ENCODE results near the gene GNAI1.

The GNAI1 gene

DNA sequence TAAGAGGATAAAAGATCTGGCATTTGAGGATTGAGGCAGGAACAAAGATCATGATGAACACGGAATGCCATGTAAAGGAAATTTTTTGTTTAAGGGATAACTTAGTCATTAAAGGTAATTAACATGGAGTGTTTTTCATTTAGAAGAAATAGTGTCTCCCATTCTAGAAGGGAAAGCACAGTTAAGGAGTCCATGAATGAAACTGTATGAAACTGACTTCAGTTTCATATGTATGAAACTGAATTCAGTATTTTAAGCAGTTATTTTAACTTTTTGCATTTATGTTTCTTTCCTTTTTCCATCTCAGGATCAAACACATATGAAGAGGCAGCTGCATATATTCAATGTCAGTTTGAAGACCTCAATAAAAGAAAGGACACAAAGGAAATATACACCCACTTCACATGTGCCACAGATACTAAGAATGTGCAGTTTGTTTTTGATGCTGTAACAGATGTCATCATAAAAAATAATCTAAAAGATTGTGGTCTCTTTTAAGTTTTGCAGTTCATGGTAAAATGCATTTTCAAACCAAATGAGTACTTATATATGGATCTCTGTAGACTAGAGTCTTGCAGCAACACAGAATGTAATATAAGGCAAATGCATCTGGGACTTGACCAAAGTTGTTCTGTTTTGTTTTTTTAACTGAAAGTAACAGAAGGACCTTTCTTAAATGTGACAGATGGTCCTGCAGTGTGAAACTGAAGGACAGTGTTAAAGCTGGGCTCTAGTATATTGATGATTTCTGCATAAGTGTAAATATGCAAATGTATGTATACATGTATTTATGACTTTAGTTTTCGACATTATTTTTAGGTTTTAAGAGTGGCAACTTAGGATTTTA lies 82.6 kb downstream of the GNAI1 start:
- no peak for DNase-seq

GRCh38 chr7:80218723-80219122 lies 84.1 kb downstream of the GNAI1 start:
- DNase-seq = no peak

GRCh38 chr7:80220022-80220634 lies 85.5 kb downstream of the GNAI1 start:
- no peak for DNase-seq

- DNase-seq = no peak
Observed at GRCh38 chr7:80224415-80224814, 89.8 kb downstream of the GNAI1 start.

DNA sequence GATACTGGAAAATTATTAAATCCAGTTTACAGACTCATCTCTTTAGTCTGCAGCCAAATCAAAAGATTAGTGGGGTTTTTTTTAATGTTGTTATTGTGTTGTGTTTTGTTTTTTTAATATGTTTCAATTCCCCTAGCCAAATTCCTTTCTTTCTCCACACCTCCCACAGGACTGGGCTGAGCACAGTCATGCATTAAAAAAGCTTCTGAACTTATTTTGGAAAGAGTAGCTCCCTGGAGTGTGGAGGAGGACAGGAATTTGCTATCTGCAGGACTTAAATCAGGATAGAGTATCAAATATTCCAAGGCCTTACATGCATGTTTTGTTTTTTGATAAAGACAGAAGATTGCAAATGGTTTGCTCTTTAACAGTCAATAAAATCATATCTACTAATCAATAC lies 90.7 kb downstream of the GNAI1 start:
- DNase-seq = no peak

- no peak for DNase-seq
Observed at GRCh38 chr7:80226629-80227028, 92.0 kb downstream of the GNAI1 start.

- no peak for DNase-seq
Observed at GRCh38 chr7:80230327-80230726, 95.7 kb downstream of the GNAI1 start.

DNA sequence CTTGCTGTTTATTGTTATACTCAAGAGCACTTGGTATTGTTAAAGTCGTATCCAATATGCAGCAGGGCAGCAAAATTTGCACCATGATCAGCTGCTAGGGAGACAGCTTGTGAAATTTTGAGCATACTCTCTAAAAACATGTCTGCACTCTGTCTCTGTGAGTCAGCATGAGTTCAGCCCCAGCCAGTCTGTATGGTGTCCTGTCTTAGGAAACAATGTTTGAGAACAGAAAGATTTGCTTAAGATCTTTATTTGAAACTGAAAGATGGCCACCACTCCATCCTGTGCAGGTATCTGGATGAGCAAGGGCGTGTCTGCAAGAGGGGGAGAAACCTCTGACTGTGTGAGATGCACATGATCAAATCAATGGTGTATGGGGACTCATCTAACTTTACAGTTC lies 97.1 kb downstream of the GNAI1 start:
- no peak for DNase-seq

GRCh38 chr7:80232979-80233724 lies 98.5 kb downstream of the GNAI1 start:
- no peak for DNase-seq

DNA sequence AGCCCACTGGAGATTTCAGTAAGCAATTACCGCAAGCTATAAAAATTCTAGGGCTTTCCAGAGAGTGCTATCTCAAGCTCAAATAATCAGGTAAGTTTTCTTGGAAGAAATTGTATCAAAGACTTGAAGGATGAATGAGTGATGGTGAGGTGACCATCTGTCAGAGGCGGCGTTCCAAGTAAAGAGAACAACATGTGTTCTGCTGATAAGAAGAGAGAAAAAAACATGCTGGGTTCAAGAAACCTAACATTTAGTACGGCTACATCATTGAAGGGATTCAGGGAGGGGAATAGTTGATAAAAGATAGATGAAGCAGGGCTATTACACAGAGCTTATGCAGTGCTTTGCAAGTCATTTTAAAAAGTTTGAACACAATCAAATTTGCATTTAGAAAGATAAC lies 100.7 kb downstream of the GNAI1 start:
- no peak for DNase-seq

GRCh38 chr7:80236681-80237080 lies 102.0 kb downstream of the GNAI1 start:
- peak in 1 of 3 donors; percentile 7 for DNase-seq

- no peak for DNase-seq
Observed at GRCh38 chr7:80240265-80241025, 105.8 kb downstream of the GNAI1 start.

GRCh38 chr7:80241671-80242070 lies 107.0 kb downstream of the GNAI1 start:
- DNase-seq = no peak

GRCh38 chr7:80243425-80243824 lies 108.8 kb downstream of the GNAI1 start:
- DNase-seq = no peak

DNA sequence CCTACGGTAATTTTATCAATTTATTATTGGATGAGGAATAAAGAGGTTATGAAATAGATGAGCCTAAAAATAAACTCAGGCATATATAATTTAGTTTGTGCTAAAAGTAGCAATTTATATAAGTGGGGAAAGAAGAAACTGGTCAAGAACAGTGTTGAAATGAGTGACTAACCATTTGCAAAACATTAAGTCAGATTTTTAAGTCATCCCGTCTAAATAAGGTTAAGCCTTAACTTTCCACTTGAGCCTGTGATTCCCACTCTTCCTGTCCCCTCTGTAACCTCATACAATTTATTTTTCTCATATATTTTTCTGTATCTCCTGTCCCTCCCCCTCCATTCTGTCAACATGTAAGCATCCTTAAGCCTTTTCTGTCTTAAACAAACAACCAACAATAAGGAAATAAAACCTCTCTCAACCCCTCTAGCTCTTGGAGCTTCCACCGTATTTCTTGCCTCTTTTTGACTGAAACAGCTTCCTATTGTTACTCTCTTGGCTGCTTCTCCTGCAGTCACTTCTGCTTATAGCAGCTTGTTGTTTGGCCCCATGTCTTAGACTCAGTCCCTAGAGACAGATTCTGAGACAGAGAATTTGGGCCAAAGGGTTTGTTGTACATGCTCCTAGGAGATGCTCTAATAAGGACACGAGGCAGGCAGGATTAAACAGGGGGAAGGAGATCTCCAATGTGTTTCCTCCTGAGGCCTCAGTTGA lies 109.7 kb downstream of the GNAI1 start:
- DNase-seq = peak in 1 of 3 donors; percentile 26

- DNase-seq = no peak
Observed at GRCh38 chr7:80247144-80247543, 112.5 kb downstream of the GNAI1 start.

DNA sequence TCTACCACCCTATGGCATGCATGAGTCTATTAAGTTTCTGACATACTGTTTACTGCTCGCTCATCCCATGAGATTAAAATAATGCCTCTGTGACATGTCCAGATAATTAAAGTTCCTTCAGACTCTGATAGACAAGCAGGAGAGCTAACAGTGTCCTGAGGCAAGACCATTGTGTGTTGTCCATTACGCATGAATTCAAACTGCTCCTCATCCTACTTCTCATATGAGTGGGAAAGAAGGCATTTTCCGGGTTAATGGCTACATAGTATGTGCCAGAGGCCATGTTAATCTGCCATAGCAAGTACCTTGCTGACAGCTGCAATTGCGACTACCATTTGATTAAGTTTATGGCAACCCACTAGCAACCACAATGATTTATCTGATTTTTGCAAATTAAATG lies 113.3 kb downstream of the GNAI1 start:
- no peak for DNase-seq

- no peak for DNase-seq
Observed at GRCh38 chr7:80249184-80249583, 114.6 kb downstream of the GNAI1 start.

- DNase-seq = no peak
Observed at GRCh38 chr7:80249619-80250295, 115.1 kb downstream of the GNAI1 start.

- no peak for DNase-seq
Observed at GRCh38 chr7:80253237-80253636, 118.6 kb downstream of the GNAI1 start.

GRCh38 chr7:80253653-80254052 lies 119.0 kb downstream of the GNAI1 start:
- no peak for DNase-seq

- DNase-seq = no peak
Observed at GRCh38 chr7:80255656-80256055, 121.0 kb downstream of the GNAI1 start.
